Suprapubic skin (tissue), 4 donors: Measurements from ENCODE around the gene FKRP.

Source experiments
- CTCF ChIP-seq, 2 donors: fragments of 200-600 bp in 1 of 2; fragments of 450-650 bp in 1 of 2; sonication (generic) in 1 of 2; IDR thresholded peaks; one replicate each; pipeline ENCODE4 v1.5.1; 2016 to 2019; ENCODE audit warnings: antibody characterized with exemption in 2 of 2, mild to moderate bottlenecking in 1 of 2, moderate library complexity in 1 of 2
- EP300 ChIP-seq: sonication (generic); formaldehyde crosslinking; IDR thresholded peaks from one replicate; pipeline ENCODE4 v1.6.1; 2017; ENCODE audit warnings: antibody characterized with exemption
- POLR2A ChIP-seq, 2 donors: fragments of 450-650 bp; IDR thresholded peaks; one replicate each; pipeline ENCODE4 v1.6.1; 2017; ENCODE audit warnings: antibody characterized with exemption in 2 of 2, mild to moderate bottlenecking in 2 of 2, moderate library complexity in 2 of 2
- POLR2AphosphoS5 ChIP-seq, 3 donors: sonication (generic); formaldehyde crosslinking; IDR thresholded peaks; one replicate each; pipeline ENCODE4 v1.6.1; 2017; ENCODE audit warnings: antibody characterized with exemption in 3 of 3

DNA sequence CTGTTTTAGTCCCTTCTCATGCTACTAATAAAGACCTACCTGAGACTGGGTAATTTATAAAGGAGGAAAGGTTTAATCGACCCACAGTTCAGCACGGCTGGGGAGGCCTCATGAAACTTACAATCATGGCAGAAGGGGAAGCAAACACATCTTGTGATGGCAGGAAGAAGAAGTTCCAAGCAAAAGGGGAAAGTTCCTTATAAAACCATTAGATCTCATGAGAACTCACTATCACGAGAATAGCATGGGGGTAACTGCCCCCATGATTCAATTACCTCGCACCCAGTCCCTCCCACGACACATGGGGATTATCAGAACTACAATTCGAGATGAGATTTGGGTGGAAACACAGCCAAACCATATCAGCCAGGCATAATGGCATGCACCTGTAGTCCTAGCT lies 13.3 kb downstream of the FKRP start:
- TF ChIP-seq CTCF (IDR thresholded peaks at IDR 0.05), result no peak
- no peak for TF ChIP-seq POLR2AphosphoS5 (IDR thresholded peaks at IDR 0.05)
- no peak for TF ChIP-seq POLR2A (IDR thresholded peaks at IDR 0.05)
- no peak for TF ChIP-seq EP300
